GM13977 (cell line): ENCODE results near the gene MRAP.

Source experiments
- DNase-seq: peaks from one replicate; pipeline ENCODE4 v3.0.0; 2012; ENCODE audit warnings: low spot score
- in situ Hi-C: fragments of 300-500 bp; cut with MboI; formaldehyde crosslinking; loops from one replicate; pipeline ENCODE4 v1.12.0; 2022; ENCODE audit warnings: low sequenced_read_pairs, low pct_unique_long_range_greater_than_20kb, mixed read lengths, inconsistent platforms; ENCODE audit not compliant: unreplicated experiment
- TF ChIP-seq, protein P1 (sequence below): IDR thresholded peaks from 2 replicates; pipeline ENCODE4 v1.5.1; 2012; ENCODE audit warnings: mild to moderate bottlenecking, control low read depth; ENCODE audit not compliant: insufficient read depth; ENCODE audit errors: extremely low read depth, missing control alignments

MRAP gene

DNA sequence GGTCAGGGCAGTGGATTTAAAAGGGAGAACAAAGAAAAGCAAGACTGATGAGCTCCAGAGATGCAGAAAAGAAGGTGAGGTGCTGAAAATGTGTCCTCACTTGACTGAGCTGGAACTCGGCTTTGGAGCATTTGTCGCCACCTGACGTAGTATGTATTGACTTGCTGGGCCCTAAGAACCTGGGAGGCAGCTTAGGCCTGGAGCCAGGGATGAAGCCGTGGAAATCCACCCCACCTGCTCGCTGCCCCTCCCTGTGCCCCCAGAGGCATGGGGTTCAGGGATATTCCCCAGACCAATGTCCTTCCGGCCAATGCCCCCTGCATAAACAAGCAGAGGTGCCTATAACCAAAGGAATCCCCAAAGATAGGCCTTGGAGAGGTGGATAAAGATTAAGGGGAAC is 14.3 kb downstream of the MRAP start:
- in situ Hi-C loops: no loop called here
- TF ChIP-seq, protein P1, sequence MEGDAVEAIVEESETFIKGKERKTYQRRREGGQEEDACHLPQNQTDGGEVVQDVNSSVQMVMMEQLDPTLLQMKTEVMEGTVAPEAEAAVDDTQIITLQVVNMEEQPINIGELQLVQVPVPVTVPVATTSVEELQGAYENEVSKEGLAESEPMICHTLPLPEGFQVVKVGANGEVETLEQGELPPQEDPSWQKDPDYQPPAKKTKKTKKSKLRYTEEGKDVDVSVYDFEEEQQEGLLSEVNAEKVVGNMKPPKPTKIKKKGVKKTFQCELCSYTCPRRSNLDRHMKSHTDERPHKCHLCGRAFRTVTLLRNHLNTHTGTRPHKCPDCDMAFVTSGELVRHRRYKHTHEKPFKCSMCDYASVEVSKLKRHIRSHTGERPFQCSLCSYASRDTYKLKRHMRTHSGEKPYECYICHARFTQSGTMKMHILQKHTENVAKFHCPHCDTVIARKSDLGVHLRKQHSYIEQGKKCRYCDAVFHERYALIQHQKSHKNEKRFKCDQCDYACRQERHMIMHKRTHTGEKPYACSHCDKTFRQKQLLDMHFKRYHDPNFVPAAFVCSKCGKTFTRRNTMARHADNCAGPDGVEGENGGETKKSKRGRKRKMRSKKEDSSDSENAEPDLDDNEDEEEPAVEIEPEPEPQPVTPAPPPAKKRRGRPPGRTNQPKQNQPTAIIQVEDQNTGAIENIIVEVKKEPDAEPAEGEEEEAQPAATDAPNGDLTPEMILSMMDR: no peak
- DNase-seq: no peak

DNA sequence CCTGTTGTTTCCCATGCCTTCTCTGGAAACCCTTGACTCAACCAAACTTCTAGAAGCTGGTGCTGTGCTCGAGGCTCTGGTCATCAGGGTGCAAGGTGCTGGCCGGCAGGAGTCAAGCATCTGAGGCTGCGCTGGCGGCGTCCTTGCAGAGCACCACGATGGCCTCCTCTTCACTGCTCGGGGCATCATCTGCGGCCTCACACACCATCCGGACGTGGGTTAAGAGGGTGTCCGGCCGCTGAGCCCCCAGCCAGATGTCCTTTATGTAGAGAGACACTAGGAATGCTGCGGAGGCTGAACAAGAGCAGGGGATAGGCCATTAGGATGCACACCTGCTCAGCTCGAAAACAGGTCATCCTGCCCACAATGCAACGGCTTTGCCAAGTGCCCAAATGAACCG is 16.2 kb downstream of the MRAP start:
- no peak for DNase-seq
- in situ Hi-C loops: no loop called here
- TF ChIP-seq, protein P1: no peak

DNA sequence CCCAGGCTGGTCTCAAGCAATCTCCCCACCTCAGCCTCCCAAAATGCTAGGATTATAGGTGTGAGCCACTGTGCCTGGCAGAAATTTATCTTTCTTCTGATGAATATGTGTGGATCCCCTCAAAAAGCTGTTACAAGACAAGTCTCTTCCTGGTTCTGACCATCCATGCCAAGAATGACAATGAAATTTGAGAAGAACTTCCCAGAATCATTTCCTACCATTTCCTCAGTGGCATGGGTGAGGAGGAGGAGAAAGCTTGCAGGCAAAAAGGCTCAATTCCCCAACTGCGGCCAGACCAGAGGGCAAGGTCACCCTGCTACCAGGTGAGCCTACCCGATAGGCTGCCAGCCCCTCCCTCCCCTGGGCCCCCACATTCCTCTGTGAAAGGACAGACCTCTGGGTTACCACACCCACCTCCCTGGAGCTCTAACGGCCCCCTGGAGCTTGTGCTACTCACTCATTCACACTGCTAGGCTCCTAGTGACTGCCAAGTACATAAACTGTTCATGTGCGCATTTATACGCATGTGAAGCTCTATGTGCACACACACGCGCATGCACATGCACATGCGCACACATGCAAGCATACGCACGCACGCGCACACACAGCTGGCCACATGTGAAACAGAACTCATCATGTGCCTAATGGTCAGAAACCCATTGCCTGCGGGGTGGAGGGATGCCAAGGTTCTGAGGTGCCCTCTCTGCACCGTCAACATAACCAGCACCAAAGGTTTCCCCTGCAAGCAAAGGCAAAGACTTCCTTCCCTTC is 17.0 kb downstream of the MRAP start:
- TF ChIP-seq, protein P1: no peak
- no peak for DNase-seq
- in situ Hi-C loops: no loop called here

DNA sequence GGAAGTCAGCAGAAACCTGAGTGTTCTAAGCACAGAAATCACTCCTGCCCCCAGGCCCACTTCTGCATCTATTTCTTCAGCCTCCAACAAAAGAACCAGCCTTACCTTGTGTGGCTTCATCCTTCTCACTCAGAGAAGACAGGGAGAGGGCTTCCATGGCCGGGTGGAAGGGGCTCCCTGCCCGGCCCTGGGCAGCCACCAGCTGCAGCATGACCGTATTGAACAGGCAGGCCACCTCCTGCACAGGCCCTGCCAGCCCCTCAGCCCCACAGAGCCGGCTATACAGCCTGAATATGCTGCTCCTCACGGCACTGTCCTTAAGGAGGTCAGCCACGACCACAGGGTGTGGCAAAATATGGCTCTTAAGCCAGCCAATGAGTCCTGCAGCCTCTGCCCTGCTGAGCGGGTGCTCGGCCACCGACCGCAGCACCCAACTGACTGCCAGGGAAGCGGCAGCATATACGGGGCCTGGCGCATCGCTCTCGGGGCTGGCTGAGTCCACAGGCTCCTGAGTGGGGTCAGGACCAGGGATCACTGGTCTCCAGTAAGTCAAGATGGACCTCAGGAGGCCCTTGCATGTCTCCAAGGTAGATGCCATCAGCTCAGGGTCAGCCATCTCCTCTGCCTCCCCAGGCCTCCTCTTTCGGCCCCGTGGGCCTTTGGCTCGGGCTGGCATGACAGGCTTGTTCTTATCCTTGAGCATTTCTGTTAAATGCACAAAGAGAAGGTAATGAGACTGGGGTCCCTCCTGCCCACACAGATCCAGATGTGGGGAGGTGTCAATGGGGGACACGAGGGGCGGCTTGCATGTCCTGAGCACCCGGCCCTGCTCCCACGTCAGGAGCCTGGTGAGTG is 17.9 kb downstream of the MRAP start:
- in situ Hi-C loops: no loop called here
- TF ChIP-seq, protein P1: no peak
- DNase-seq: no peak

DNA sequence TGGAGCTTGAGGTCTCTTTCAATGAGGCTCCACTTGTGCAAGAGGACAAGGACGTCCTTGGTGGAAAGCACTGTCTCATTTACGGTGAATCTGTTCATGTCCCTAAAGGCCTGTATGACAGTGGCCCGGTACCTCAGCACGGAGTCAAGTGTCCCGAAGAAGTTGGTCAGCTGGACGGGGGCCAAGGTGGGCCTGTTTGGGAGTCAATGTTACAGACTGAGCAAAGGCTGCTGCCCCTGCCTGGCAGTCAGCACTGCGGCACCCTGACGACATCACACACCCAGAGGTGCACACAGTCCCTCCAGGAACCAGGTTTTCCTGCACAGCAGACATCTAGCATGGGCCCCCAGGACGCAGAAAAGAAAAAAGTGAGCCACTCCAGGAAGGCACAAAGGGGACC is 19.1 kb downstream of the MRAP start:
- in situ Hi-C loops: no loop called here
- TF ChIP-seq, protein P1: no peak
- no peak for DNase-seq

DNA sequence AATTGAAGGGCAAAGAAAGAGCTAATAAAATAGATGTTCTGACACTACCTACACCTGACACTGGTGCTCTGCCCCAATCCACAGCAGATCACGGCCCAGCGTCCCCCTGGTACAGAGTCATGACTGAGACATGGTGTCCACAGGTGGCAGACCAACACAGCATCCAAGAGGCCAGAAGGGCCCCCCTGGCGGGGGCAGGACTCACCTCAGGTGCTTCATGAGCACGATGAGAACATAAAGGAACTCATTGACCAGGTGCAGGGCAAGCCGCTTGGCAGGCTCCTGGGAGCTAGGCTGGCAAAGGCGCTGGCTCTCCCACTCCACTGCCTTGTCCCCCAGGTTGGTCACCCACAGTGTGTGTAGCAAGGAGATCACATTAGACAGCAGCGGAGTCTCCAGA is 20.4 kb downstream of the MRAP start:
- in situ Hi-C loops: no loop called here
- DNase-seq: no peak
- TF ChIP-seq, protein P1: no peak
